ENCODE data around the gene FXYD3.

Gene FXYD3

GRCh38 chr19:35115177-35115951, at the start of gene FXYD3:
Gene FXYD3 (plus strand): TSS chr19:35115823. CDS start chr19:35119377, 3,554 bp downstream.
- peak; percentile 56 for DNase-seq (ENCODE audit: low spot score)

GRCh38 chr19:35066121-35066520, 49.5 kb upstream of the FXYD3 start:
- DNase-seq (ENCODE audit: low spot score), result no peak

GRCh38 chr19:35066691-35067563, 48.7 kb upstream of the FXYD3 start:
- peak; percentile 87 for DNase-seq (ENCODE audit: low spot score)

- DNase-seq (ENCODE audit: low spot score), result no peak
These were observed 46.5 kb upstream of the FXYD3 start for GRCh38 chr19:35068941-35069634.

- DNase-seq (ENCODE audit: low spot score), result no peak
These were observed 45.9 kb upstream of the FXYD3 start for GRCh38 chr19:35069696-35070095.

GRCh38 chr19:35070471-35070870, 45.2 kb upstream of the FXYD3 start:
- DNase-seq (ENCODE audit: low spot score), result no peak

- DNase-seq (ENCODE audit: low spot score), result no peak
These were observed 42.1 kb upstream of the FXYD3 start for GRCh38 chr19:35073516-35073915.

- no peak for DNase-seq (ENCODE audit: low spot score)
These were observed 41.7 kb upstream of the FXYD3 start for GRCh38 chr19:35073941-35074340.

- no peak for DNase-seq (ENCODE audit: low spot score)
These were observed 41.0 kb upstream of the FXYD3 start for GRCh38 chr19:35074426-35075201.

- DNase-seq (ENCODE audit: low spot score), result no peak
These were observed 40.2 kb upstream of the FXYD3 start for GRCh38 chr19:35075202-35076025.

GRCh38 chr19:35076026-35076370, 39.6 kb upstream of the FXYD3 start:
- no peak for DNase-seq (ENCODE audit: low spot score)

- no peak for DNase-seq (ENCODE audit: low spot score)
These were observed 39.0 kb upstream of the FXYD3 start for GRCh38 chr19:35076657-35077056.

- DNase-seq (ENCODE audit: low spot score), result no peak
These were observed 38.0 kb upstream of the FXYD3 start for GRCh38 chr19:35077411-35078223.

- no peak for DNase-seq (ENCODE audit: low spot score)
These were observed 35.8 kb upstream of the FXYD3 start for GRCh38 chr19:35079826-35080225.

- no peak for DNase-seq (ENCODE audit: low spot score)
These were observed 34.9 kb upstream of the FXYD3 start for GRCh38 chr19:35080613-35081170.

- DNase-seq (ENCODE audit: low spot score), result no peak
These were observed 34.4 kb upstream of the FXYD3 start for GRCh38 chr19:35081201-35081600.

GRCh38 chr19:35083691-35084508, 31.7 kb upstream of the FXYD3 start:
- DNase-seq (ENCODE audit: low spot score), result peak; percentile 27

GRCh38 chr19:35084509-35084762, 31.2 kb upstream of the FXYD3 start:
- DNase-seq (ENCODE audit: low spot score), result no peak

GRCh38 chr19:35085947-35086346, 29.7 kb upstream of the FXYD3 start:
- no peak for DNase-seq (ENCODE audit: low spot score)
